ENCODE results near the gene MACO1. TPM values are rescaled to one million over a fixed set of nuclear protein-coding genes. Genes with fewer than 3 reads are reported as not detected.

The MACO1 gene
- total and polyA plus RNA-seq, 2 of the 8 experiments (the other 6 are each of a cell fraction or from before 2014, with no cell fraction given) = 3.5 to 15.1 TPM

- no peak for TF ChIP-seq ZNF274 (IDR thresholded peaks at IDR 0.05; ENCODE audit: borderline replicate concordance, extremely low read depth, low read length)
- TF ChIP-seq CHD7 (IDR thresholded peaks at IDR 0.05; ENCODE audit: insufficient replicate concordance, low read length) = no peak
- TF ChIP-seq YY1 (IDR thresholded peaks at IDR 0.05; ENCODE audit: low read depth, low read length) = no peak
Observed at GRCh38 chr1:25494952-25495351, 64.3 kb downstream of the MACO1 start (continued).
